Suppressor macrophage treated with lipopolysaccharide for 1 hour (primary cell): ENCODE results near the gene AUTS2.
"Not testable (repeated sequence)": the region's sequence is repeated elsewhere in the genome, so short reads cannot be mapped to it uniquely, and the experiment has no call there.

ENCODE experiments used
- DNase-seq, 3 donors: peaks; one replicate each; pipeline ENCODE4 v3.0.0-alpha.2; 2020 to 2022

AUTS2 gene

GRCh38 chr7:70714506-70715038, 1116.3 kb downstream of the AUTS2 start:
- DNase-seq = no peak

GRCh38 chr7:70717553-70718329, 1119.5 kb downstream of the AUTS2 start:
- no peak for DNase-seq

GRCh38 chr7:70719125-70719524, 1120.8 kb downstream of the AUTS2 start:
- DNase-seq = no peak

GRCh38 chr7:70720191-70720873, 1122.1 kb downstream of the AUTS2 start:
- no peak for DNase-seq

- DNase-seq = no peak
These were observed 1123.2 kb downstream of the AUTS2 start for GRCh38 chr7:70721500-70721899.

GRCh38 chr7:70723339-70723738, 1125.1 kb downstream of the AUTS2 start:
- no peak for DNase-seq

- no peak for DNase-seq
These were observed 1127.2 kb downstream of the AUTS2 start for GRCh38 chr7:70725448-70725847.

GRCh38 chr7:70726294-70726693, 1128.0 kb downstream of the AUTS2 start:
- DNase-seq = no peak

GRCh38 chr7:70726951-70727378, 1128.7 kb downstream of the AUTS2 start:
- DNase-seq = no peak

GRCh38 chr7:70727861-70728260, 1129.6 kb downstream of the AUTS2 start:
- no peak for DNase-seq

GRCh38 chr7:70728872-70729552, 1130.7 kb downstream of the AUTS2 start:
- DNase-seq = no peak

GRCh38 chr7:70729553-70730157, 1131.4 kb downstream of the AUTS2 start:
- not testable (repeated sequence) for DNase-seq

GRCh38 chr7:70730451-70731110, 1132.3 kb downstream of the AUTS2 start:
- no peak for DNase-seq

GRCh38 chr7:70733090-70733489, 1134.8 kb downstream of the AUTS2 start:
- no peak for DNase-seq

- no peak for DNase-seq
These were observed 1136.1 kb downstream of the AUTS2 start for GRCh38 chr7:70734411-70734810.

GRCh38 chr7:70735313-70735712, 1137.0 kb downstream of the AUTS2 start:
- DNase-seq = no peak

GRCh38 chr7:70736715-70737460, 1138.6 kb downstream of the AUTS2 start:
- peak; percentile 8 to 31 (median 11) for DNase-seq

- no peak for DNase-seq
These were observed 1140.0 kb downstream of the AUTS2 start for GRCh38 chr7:70738151-70738885.

GRCh38 chr7:70739646-70740210, 1141.5 kb downstream of the AUTS2 start:
- DNase-seq = peak in 2 of 3 donors; percentile 10 to 16

GRCh38 chr7:70741666-70742065, 1143.4 kb downstream of the AUTS2 start:
- DNase-seq = no peak
